ENCODE measurements around the gene ZCCHC17.

ZCCHC17 gene

GRCh38 chr1:31306278-31306677, 9.4 kb downstream of the ZCCHC17 start:
- DNase-seq (ENCODE audit: low spot score) = no peak

GRCh38 chr1:31308036-31308435, 11.2 kb downstream of the ZCCHC17 start:
- no peak for DNase-seq (ENCODE audit: low spot score)

- no peak for DNase-seq (ENCODE audit: low spot score)
These were observed 13.4 kb downstream of the ZCCHC17 start for GRCh38 chr1:31310198-31310597.

- DNase-seq (ENCODE audit: low spot score) = no peak
These were observed 19.1 kb downstream of the ZCCHC17 start for GRCh38 chr1:31315902-31316301.

DNA sequence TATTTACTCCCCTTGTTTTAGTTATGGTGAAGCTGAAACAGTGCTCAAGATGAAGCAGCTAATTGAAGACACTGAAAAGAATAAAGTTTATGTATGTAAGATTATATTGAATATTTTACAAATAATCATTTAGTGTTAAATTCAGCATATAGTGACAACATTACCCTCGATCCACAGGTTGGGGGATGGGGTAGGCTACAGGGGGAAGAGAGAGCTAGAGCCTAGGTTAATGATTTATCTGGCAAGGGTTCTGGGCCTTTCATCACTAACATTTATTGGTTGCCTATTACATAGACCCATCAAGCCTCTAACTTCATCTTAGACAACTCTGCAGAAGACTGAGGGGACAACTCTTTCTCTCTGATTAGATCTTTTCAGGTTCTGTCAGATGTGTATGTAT, 21.3 kb downstream of the ZCCHC17 start:
- no peak for DNase-seq (ENCODE audit: low spot score)

GRCh38 chr1:31324093-31324492, 27.3 kb downstream of the ZCCHC17 start:
- DNase-seq (ENCODE audit: low spot score) = no peak

DNA sequence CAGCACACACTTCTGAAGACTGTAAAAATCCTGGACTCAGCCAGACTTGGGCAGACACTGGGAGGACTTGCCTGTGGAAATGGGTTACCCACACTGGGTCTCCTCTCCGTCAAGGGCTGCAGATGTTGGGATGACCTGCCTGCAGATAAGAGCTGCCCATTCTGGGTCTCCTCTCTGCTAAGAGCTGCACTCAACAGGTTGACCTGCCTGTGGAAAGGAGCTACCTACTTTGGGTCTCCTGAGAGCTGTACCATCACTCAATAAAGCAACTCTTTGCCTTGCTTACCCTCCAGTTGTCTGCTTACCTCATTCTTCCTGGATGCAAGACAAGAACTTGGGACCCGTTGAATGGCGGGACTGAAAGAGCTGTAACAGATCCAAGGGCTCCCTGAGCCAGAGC, 28.2 kb downstream of the ZCCHC17 start:
- DNase-seq (ENCODE audit: low spot score) = no peak

DNA sequence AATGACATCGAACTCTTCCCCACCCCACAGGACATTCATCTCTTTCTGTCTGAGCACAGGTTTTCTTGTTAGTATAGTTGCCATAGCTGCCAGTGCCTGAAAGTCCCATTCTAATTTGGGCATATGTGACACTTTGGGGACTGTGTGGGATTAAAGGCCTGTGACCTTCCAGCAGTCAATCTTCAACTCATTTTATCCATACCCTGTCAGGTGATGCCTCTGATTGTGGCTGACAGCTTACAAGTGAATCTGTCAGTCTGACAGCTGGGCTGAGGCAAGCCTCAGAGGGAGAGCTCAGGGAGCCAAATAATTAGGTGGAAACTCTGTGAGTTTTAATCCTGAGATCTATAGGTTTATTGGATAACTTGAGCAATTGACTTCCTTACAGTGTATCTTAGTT, 29.6 kb downstream of the ZCCHC17 start:
- DNase-seq (ENCODE audit: low spot score) = no peak

- DNase-seq (ENCODE audit: low spot score) = no peak
These were observed 30.5 kb downstream of the ZCCHC17 start for GRCh38 chr1:31327381-31327780.

GRCh38 chr1:31335007-31335406, 38.2 kb downstream of the ZCCHC17 start:
- DNase-seq (ENCODE audit: low spot score) = peak; percentile 79

GRCh38 chr1:31336687-31337467, 40.0 kb downstream of the ZCCHC17 start:
- DNase-seq (ENCODE audit: low spot score) = no peak

- no peak for DNase-seq (ENCODE audit: low spot score)
These were observed 47.7 kb downstream of the ZCCHC17 start for GRCh38 chr1:31344503-31344902.

DNA sequence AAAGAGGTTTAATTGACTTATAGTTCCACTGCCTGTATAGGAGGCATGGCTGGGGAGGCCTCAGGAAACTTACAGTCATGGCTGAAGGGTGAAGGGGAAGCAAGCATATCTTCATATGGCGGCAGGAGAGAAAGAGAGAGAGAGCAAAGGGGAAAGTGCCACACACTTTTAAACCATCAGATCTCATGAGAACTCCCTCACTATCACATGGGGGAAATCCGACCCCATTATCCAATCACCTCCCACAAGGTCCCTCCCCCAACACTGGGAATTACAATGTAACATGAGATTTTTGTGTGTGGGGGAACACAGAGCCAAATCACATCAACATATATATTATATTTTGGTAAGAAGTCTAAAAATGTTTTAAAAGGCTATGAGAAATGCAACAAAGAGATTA, 48.8 kb downstream of the ZCCHC17 start:
- no peak for DNase-seq (ENCODE audit: low spot score)

DNA sequence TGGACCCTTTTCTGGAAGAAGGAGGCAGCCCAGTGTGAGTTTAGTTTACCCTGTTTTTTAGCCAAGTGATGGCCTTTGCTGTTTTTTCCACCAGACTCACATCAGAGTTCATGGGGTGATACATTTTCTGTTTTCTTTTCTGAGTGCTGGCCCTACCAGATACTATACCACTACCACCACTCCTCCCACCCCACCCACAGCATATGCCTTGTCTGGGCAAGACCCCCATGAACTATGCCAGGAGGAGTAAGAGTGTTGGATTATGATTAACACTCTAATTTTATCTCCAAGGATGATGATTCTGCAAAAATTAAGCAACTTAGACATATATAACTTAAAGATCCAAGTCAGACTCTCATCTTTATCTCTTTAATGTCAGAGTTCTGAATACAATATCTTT, 50.0 kb downstream of the ZCCHC17 start:
- no peak for DNase-seq (ENCODE audit: low spot score)

- no peak for DNase-seq (ENCODE audit: low spot score)
These were observed 51.6 kb downstream of the ZCCHC17 start for GRCh38 chr1:31348449-31348848.

- DNase-seq (ENCODE audit: low spot score) = peak; percentile 58
These were observed 57.5 kb downstream of the ZCCHC17 start for GRCh38 chr1:31354283-31354682.

DNA sequence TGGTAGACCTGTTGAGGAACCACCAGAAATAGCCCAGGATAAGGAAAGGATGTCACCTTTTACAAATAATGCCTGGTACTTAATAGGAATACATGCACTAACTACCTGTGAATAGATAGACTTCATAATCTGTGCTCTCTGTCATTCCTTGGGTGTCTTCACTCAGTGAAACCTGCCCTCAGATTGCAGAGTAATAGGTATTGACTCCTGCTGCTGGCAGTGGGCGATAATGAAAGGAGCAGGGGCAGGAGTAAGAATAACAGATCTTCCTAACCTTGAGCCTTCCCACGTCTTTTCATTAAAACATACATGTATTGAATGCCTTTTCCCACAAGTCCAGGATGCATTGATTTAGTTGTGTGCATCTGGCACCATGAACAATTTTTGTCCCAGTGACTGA, 59.6 kb downstream of the ZCCHC17 start:
- no peak for DNase-seq (ENCODE audit: low spot score)

DNA sequence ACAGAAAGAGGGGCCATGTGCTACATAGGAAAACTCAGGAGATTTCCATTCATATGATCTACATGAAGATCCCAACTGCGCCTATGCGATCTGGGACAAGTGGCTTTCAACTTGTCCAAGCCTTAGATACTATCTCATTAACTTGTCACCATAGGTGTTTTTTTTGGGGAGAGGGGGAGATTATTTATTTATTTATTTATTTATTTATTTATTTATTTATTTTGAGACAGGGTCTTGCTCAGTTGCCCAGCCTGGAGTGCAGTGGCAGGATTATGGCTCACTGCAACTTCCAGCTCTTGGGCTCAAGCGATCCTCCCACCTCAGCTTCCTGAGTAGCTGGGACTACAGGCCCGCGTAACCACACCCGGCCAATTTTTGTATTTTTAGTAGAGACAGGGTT, 64.8 kb downstream of the ZCCHC17 start:
- no peak for DNase-seq (ENCODE audit: low spot score)

DNA sequence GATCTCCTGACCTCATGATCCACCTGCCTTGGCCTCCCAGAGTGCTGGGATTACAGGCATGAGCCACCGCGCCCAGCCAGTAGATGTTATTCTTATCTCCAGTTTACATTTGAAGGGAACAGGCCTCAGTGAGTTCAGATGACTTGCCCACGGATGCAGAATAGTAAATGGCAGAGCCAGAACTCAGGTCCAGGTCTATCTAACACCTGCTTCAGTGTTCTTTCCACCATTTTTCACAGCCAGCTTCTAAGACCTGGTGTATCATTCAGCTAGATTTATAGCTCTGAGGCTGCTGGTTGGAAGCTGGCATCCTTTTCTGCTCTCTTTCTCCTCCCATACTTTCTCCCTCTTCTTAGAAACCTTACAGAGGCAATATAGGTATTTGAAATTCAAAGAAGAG, 65.2 kb downstream of the ZCCHC17 start:
- DNase-seq (ENCODE audit: low spot score) = no peak

- DNase-seq (ENCODE audit: low spot score) = no peak
These were observed 67.9 kb downstream of the ZCCHC17 start for GRCh38 chr1:31364561-31365250.

DNA sequence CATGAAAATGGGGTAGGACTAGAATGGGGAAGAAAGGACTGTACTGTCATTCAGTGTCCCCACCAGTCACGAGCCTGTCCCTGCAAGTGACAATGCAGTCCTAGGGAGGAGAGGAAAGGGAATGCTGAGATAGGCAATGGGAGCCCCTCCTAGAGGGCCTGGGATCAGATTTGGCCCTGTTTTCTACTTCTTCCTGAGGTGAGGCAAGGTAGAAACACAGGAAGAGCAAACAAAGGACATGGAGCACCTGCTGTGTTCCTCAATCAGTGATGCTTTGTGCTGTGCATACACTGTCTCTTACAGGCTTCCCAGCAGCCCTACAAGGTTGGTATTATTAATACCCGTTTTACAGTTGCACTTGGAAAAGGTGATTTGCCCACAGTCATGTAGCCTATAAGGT, 70.0 kb downstream of the ZCCHC17 start:
- no peak for DNase-seq (ENCODE audit: low spot score)

DNA sequence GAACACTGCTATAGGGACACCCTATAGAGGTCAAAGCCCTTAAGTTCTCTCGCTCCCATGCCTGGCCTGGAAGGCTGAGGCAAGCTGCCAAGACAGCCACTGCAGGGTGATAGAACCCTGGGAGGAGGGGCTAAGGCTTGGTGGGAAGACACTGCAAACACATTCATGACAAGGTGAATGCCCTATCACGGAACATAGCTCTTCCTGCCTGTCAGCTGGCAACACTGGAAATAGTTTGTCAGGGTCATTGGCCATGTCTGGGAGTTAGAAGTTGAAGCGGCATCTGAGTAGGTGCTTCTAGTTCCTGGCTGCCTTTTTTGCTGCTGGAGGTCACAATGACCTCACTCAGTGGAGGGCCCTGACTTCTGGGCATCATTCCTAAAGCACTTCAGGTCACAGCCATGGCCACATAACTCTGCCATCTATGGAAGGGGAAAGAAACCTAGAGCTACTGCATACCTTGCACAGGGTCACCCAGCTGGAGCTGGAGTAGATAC, 71.8 kb downstream of the ZCCHC17 start:
- DNase-seq (ENCODE audit: low spot score) = no peak

DNA sequence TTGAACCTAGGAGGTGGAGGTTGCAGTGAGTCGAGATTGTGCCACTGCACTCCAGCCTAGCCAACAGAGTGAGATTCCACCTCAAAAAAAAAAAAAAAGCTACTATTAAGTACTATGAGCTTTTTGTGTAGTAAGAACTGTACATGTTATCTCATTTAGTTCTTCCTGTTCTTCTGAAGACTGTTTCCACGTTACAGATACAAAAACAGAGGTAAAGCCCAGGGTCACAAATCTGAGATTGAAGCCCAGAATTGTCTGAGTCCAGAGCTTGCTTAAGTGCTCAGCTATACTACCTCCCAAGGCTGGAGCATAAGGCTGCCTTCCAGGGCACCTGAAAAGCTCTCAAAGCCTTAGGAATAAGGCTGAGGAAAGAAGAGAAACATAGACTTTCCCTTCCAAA, 73.2 kb downstream of the ZCCHC17 start:
- no peak for DNase-seq (ENCODE audit: low spot score)

DNA sequence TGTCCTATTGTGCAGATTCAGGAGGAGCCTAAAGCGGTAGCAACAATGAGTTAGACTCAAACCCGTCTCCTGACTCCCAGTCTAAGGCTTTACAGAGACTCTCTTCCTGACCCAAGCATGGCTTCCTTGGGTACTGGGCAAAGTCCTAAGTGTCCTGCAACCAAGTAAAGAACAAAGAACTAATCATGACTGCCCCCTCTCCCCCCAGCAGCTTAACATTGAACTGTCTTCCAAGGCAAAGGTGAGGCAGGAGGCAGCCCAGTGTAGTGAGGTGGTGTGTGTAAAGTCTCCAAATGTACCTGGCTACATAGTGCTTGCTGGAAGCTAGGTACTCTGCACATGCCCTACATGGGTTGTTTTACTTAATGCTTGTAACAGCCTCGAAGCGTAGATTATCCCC, 73.7 kb downstream of the ZCCHC17 start:
- DNase-seq (ENCODE audit: low spot score) = no peak

All from pons (tissue), 1 donor.